Activated CD4-positive, alpha-beta T cell treated with anti-CD3 and anti-CD28 coated beads, Interleukin-2, amount 50 U/mL, for 24 hours (primary cell): Measurements from ENCODE around the gene FITM1.
A peak's percentile ranks its signal among the peaks of the same experiment; 100 is the strongest.

Experiments used
- DNase-seq, 2 donors: peaks; one replicate each; pipeline ENCODE4 v3.0.0-alpha.2; 2020; ENCODE audit warnings: low read depth in 1 of 2, low spot score in 1 of 2

Gene FITM1

DNA sequence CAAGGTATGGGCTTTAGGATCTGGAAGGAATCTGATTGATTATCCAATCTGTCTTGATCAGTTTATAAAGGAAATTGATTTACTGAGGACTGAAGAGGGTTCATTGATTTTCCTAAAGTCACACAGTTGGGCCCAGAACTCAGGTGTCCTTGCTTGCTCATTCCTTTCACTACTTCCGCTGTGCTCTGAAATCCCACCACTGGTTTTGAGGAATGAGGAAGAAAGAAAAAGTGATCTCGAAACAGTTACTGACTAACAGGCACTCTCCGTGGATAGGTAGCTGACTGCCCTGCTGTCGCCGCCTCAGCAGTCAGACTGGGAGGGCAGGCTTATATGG, at the start of gene FITM1:
Gene FITM1, plus strand, starts transcription at position 280 of the 337 bp plus-strand sequence. CDS start 905 bp downstream, outside the sequence.
- no peak for DNase-seq

DNA sequence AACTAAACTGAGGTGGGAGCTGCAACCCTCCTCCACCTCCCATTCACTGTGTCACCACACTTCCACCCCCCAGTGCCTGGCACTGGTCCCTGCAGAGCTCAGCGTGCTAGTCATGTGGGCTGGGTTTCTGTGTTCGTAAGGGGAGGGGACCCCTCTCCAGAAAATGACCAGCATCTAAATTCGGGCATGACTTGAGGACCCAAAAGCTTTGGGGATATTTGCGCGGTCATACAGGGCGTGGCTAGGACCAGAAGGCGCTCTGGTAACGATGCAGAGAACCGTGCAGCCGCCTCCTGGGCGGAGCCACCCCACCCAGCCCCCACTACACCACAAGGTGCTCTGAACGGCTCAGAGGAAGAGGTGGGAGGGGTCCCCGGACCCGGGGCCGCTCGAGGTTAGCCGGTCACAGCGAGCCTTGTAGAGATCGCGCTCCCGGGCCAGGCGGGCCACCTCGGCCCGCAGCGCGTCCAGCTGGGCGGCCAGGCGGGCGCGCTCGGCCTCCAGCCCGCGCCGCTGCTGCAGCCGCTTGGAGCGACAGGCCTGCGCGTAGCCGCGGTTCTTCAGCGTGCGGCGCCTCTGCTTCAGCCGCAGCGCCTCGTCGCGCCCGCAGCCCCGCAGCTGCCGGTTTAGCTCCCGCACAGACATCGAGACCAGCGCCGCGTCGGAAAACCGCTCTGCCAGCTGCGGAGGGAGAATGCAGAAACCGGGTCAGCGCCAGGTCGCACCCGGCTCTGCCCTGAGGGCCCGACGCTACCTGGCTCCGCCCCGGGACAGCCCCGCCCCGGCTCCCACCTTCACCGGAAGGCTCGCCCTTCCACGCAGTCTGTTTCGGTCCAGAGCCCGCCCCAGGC, 49.3 kb upstream of the FITM1 start:
- DNase-seq: peak; percentile 24 to 50

DNA sequence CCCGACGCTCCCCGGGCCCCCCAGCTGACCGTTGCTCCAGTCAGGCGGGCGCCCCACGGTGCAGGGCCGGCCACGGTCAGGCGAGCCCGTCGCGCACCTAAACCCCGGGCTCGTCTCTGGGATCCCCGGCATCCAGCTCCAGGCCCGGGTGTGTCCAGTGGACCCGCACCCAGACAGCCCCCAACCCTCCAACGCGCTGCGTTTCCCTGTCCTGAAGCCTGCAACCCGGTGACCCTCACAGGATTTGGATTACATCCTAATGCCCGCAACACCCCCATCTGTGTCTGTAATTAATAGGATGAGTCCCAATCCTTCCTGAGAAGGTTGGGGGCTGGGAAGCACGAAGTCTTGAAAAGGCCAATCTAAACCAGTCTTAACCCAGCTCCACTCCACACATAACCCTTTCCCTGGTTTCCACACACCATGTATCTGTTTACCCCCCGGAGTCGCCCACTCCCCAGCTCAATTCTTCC, 48.7 kb upstream of the FITM1 start:
- DNase-seq: no peak

DNA sequence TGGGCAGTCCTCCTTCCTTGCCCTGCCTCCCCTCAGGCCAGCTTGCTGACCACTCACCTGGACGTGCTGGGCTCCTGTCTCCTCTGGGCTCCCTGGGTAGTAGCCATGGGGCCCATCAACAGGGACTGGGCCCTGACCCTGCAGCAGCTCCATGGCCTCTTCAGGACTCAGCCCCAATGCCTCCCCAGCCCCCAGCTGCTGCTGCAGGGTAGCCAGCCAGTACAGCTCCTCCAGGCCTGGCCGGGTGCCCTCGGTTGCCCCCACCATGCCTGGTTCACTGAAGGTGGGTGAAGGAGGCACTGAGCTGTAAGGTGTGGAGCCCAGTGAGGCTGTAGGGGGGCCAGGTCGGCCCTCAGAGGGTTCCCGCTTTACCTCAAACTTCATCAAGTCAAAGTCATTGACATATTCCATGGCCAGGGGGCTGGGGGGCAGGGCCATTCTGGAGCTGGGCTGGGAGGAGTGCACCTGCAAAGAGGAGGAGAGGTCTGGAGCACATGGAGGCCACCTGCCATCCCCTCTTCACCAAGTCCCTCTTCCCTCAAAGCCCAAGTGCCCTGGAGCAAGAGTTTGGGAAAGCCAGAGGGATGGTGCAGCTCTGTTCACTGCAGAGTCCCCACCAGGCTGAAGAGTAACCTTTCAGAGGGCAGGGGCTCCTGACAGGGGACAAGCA, 47.9 kb upstream of the FITM1 start:
- no peak for DNase-seq

DNA sequence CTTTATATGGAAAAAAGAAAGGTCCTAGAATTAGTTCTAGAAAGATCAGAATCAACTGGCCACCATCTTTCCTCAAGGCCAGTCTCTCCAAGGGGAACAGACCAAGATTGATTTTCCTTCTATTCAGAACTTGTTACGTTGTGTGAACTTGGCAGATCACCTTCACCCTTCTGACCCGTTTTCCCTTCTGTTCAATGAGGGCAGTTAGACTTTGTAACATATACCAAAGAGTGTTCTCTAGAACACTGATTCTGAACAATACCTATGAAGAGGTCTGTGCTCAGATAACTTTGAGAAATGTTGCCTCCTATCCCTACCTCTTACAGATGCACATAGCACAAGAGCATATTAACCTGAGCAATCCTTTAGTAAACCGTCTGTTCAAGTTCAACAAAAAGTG, 47.0 kb upstream of the FITM1 start:
- no peak for DNase-seq

DNA sequence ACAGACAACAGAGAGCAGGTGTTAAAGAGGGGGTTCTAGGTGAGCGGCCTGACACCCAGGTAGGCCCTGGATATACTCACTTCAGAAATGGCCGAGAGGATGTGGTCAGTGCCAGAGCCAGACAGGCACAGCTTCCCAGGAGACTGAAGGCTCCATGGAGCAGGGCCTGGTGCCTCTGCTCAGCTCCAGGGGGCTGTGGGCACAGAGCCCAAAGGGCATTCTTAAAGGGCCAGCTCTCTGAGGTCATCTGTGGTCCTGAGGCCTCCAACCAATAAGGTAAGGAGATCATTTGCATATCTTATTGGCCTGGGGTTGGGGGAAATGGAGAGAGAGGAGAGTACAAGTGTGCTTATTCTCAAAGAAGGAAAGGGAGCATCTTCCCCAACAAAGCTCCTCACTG, 46.0 kb upstream of the FITM1 start:
- DNase-seq: no peak

- no peak for DNase-seq
These were observed 45.2 kb upstream of the FITM1 start for GRCh38 chr14:24085215-24085614.

GRCh38 chr14:24086193-24086955, 44.1 kb upstream of the FITM1 start:
- DNase-seq: no peak

DNA sequence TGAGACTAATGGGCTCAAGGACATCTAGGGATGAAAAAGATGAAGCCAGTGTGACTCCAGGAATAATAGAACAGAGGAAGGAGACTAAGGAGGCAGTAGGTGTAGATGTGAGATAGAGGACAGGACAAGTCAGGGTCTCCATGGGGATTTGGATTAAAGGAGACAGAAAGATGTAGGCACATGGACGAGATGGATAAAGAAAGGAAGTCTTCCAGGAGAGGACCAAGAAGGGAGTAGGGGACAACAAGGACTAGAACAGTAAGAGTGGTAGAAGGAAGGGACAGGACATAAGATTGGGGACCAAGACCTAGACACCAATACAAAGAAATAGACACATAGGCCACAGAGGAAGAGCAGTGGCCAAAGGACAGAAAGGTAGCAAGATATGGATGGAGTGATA, 43.5 kb upstream of the FITM1 start:
- DNase-seq: no peak

GRCh38 chr14:24088095-24088494, 42.4 kb upstream of the FITM1 start:
- no peak for DNase-seq

- no peak for DNase-seq
These were observed 40.6 kb upstream of the FITM1 start for GRCh38 chr14:24089890-24090289.

- no peak for DNase-seq
These were observed 38.4 kb upstream of the FITM1 start for GRCh38 chr14:24092110-24092504.

DNA sequence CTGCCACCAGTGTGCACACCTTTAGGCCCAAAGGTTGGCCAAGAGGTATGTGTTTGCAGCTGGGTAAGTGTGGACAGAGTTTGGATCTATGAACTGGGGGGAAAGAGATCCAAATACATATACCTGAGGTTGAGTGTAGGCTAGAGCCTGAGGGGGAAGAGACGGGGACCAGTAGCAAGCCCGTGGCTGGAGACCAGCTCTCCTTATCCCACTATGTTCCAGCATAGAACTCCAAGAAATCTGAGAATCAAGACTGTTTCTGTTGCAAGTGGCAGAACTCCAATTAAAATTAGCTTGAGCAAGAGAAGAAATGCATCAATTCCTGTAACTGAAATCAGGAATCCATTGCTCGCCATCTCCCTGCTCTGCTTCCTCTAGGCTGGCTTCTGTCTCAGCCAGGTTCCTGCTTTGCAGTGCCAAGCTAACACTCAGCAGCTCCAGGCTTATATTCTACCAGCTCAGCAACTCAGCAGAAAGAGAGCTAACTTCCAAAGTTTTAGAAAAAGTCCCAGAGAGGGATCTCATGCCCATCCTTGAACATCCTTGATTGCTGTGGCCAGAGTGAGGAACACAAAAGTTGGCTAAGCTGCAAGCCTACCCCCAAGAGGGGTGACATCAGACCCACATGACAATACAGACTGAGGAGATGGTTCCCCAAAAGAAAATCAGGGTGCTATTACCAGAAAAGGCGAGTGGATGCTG, 37.8 kb upstream of the FITM1 start:
- no peak for DNase-seq

GRCh38 chr14:24093207-24093900, 37.1 kb upstream of the FITM1 start:
- DNase-seq: no peak

- peak; percentile 68 to 83 for DNase-seq
These were observed 36.3 kb upstream of the FITM1 start, which contains the start of gene PCK2 for GRCh38 chr14:24093901-24094840. TSS of gene PCK2 (plus strand) at chr14:24094311. CDS start at chr14:24094406, 95 bp downstream.

GRCh38 chr14:24094841-24095270, 35.6 kb upstream of the FITM1 start:
- DNase-seq: peak in 1 of 2 donors; percentile 22

DNA sequence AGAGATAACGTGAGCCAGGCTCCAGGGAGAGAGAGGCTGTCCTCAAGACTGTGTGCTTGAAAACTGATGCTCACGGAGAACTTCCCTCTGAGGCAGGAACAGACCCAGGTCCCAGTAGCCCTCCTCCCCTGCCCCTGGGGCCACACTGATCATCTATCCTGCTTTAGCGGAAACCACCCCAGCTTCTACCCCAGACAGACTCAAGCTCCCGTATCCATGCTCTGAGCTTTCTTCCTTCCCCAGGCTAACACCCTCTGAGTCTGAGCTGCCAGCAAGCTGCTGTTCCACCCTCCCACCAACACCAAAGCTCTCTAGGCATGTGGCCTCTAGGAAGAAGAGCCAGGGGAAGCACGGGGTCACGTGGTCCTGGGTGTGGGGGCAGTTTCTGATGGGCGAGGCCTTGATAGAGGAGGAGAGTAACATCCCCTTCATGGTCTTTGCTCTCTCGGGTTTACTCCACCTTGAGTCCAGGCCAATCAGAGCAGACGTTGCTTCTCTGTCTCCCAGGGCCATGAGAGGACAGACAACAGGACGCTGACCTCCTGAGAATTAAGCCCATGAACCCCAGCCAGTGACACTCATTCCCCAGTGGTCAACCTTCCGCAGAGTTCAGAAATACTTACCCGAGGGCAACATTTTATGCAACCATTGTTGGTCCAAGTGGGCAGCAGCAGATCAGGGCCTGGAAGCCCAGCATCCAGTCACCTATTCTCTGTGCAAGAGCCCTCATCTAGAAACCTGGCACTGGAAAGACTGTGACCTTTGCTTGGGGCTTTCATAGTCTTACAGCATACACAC, 35.0 kb upstream of the FITM1 start:
- DNase-seq: peak in 1 of 2 donors; percentile 37

DNA sequence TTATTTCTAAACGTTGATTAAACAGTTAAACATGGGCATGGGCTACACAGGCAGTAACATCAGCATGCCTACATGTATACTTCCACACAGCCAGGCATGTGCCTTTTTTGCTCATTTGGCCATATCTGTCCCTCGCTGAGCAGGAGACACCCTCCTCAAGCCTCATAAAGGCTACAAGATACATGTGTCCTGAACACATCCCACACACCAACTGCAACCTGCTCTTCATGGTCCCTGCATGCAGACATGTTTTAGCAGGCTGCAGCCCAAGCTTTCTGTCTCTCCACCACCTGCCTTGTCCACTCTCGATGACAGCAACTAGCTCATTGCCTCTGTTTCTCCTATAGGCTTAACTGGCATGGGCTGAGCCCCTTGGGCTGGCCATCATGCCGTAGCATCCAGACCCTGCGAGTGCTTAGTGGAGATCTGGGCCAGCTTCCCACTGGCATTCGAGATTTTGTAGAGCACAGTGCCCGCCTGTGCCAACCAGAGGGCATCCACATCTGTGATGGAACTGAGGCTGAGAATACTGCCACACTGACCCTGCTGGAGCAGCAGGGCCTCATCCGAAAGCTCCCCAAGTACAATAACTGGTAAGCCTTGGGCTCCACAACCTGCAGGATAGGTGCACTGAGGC, 33.8 kb upstream of the FITM1 start:
- no peak for DNase-seq
